Esophagus muscularis mucosa (tissue), 2 donors: ENCODE data around the gene RNF220.

Experiments
- EP300 ChIP-seq: sonication (generic); formaldehyde crosslinking; IDR thresholded peaks from one replicate; pipeline ENCODE4 v1.6.1; 2017; ENCODE audit warnings: antibody characterized with exemption
- POLR2A ChIP-seq: fragments of 450-650 bp; IDR thresholded peaks from one replicate; pipeline ENCODE4 v1.6.1; 2017; ENCODE audit warnings: antibody characterized with exemption, moderate library complexity, mild to moderate bottlenecking, low read depth

DNA sequence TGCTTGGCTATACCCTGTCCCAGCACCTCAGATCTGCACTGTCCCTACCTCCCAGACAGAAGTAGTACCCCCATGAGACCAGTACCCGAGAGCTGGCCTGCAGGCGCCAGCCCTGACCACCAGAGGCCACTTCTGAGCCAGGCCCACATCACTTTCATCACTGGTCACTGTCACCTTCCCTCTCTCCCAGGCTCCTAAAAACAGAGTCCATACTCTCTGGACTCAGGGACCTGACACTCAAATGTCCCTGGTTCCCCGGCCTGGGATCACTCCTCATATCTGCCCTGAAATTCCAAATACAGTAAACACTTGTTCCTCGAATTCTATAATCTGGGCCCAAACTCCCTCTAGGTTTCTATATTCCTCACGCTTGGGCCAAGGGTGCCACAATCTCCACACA is 250.6 kb downstream of the RNF220 start:
- TF ChIP-seq EP300 (no peak), POLR2A (no peak)
